HepG2 (cell line): Measurements from ENCODE around the gene USP28. TPM values are rescaled to one million over a fixed set of nuclear protein-coding genes. Genes with fewer than 3 reads are reported as not detected.

Experiments used
- ATF3 ChIP-seq: sonication (generic); formaldehyde crosslinking; IDR thresholded peaks from 2 replicates; pipeline ENCODE4 v1.4.0; 2020; ENCODE audit warnings: missing genetic modification reagents
- ATF4 ChIP-seq, 2 experiments: fragments of 450-650 bp in 1 of 2; sonication (generic) in 1 of 2; formaldehyde crosslinking; IDR thresholded peaks; 2 replicates each; pipeline versions ENCODE4 v1.5.0 to v1.8.0; 2020 to 2022; ENCODE audit warnings: mild to moderate bottlenecking in 1 of 2, missing genetic modification reagents in 1 of 2
- BORCS8-MEF2B ChIP-seq: sonication (generic); formaldehyde crosslinking; IDR thresholded peaks from 2 replicates; pipeline ENCODE4 v1.8.0; 2022; ENCODE audit warnings: mild to moderate bottlenecking, missing genetic modification reagents
- CBX5 ChIP-seq: sonication (generic); formaldehyde crosslinking; IDR thresholded peaks from 2 replicates; pipeline ENCODE4 v1.4.0; 2020; ENCODE audit warnings: missing genetic modification reagents, borderline replicate concordance
- EHMT2 ChIP-seq: fragments of 200-600 bp; sonication (generic); IDR thresholded peaks from 2 replicates; pipeline ENCODE4 v1.7.0; 2017; ENCODE audit warnings: antibody characterized with exemption, low read depth, low read length, borderline replicate concordance
- FOXC1 ChIP-seq: sonication (generic); formaldehyde crosslinking; IDR thresholded peaks from 2 replicates; pipeline ENCODE4 v1.8.0; 2022; ENCODE audit warnings: mild to moderate bottlenecking, missing genetic modification reagents, borderline replicate concordance
- FOXK1 ChIP-seq: sonication (generic); formaldehyde crosslinking; IDR thresholded peaks from 2 replicates; pipeline ENCODE4 v1.4.0; 2020; ENCODE audit warnings: low read depth, missing genetic modification reagents, borderline replicate concordance
- KDM4B ChIP-seq: sonication (generic); formaldehyde crosslinking; IDR thresholded peaks from 2 replicates; pipeline ENCODE4 v1.4.0; 2020; ENCODE audit warnings: missing genetic modification reagents
- PHB2 ChIP-seq: fragments of 450-650 bp; IDR thresholded peaks from 2 replicates; pipeline ENCODE4 v1.6.1; 2018; ENCODE audit not compliant: partially characterized antibody
- TCF12 ChIP-seq, 2 experiments: fragments of 450-650 bp in 1 of 2; sonication (generic) in 1 of 2; formaldehyde crosslinking in 1 of 2; IDR thresholded peaks; 2 replicates each; pipeline versions ENCODE4 v1.6.1 to v1.8.0; 2017 to 2022; ENCODE audit warnings: antibody characterized with exemption in 1 of 2, mild to moderate bottlenecking in 1 of 2, missing genetic modification reagents in 1 of 2, moderate library complexity in 1 of 2
- TRIM22 ChIP-seq: fragments of 450-650 bp; IDR thresholded peaks from 2 replicates; pipeline ENCODE4 v1.6.1; 2017
- ZBTB10 ChIP-seq: sonication (generic); formaldehyde crosslinking; IDR thresholded peaks from 2 replicates; pipeline ENCODE4 v1.4.0; 2020; ENCODE audit warnings: missing genetic modification reagents, borderline replicate concordance
- ZMAT3 ChIP-seq: sonication (generic); formaldehyde crosslinking; conservative IDR thresholded peaks from 2 replicates; pipeline ENCODE4 v1.7.0; 2021; ENCODE audit warnings: missing genetic modification reagents
- ZNF350 ChIP-seq: sonication (generic); formaldehyde crosslinking; IDR thresholded peaks from 2 replicates; pipeline ENCODE4 v1.4.0; 2020; ENCODE audit warnings: mild to moderate bottlenecking, low read depth, missing genetic modification reagents, borderline replicate concordance
- polyA plus RNA-seq, 8 experiments: library from polyadenylated mRNA; depleted of rRNA in 3 of 8; stranded (reverse) in 7 of 8; unstranded in 1 of 8; fragments of >200 nt; fragmentation: Illumina TruSeq in 4 of 8; extraction: Trizol in 4 of 8; gene quantifications; 2 replicates each; pipeline versions ENCODE4 v1.2.1 to v1.2.3, GENCODE V29; 2011 to 2016; ENCODE audit warnings: low read depth in 4 of 8, missing spikeins in 1 of 8, mixed read lengths in 1 of 8; ENCODE audit not compliant: insufficient read depth in 1 of 8
- total RNA-seq, 5 experiments: library from RNA; depleted of rRNA; stranded (reverse); fragments of >200 nt; fragmentation: Illumina TruSeq; extraction: Trizol; gene quantifications; 2 replicates each; pipeline ENCODE4 v1.2.3, GENCODE V29; 2016; ENCODE audit warnings: low read depth in 1 of 5
- TF ChIP-seq, protein P1 (sequence below): sonication (generic); formaldehyde crosslinking; IDR thresholded peaks from 2 replicates; pipeline ENCODE4 v1.4.0; 2020; ENCODE audit warnings: missing genetic modification reagents

The USP28 gene
- total and polyA plus RNA-seq, 2 of the 13 experiments (the other 11 are each of a cell fraction or from before 2014, with no cell fraction given), result 29.6 to 34.3 TPM

DNA sequence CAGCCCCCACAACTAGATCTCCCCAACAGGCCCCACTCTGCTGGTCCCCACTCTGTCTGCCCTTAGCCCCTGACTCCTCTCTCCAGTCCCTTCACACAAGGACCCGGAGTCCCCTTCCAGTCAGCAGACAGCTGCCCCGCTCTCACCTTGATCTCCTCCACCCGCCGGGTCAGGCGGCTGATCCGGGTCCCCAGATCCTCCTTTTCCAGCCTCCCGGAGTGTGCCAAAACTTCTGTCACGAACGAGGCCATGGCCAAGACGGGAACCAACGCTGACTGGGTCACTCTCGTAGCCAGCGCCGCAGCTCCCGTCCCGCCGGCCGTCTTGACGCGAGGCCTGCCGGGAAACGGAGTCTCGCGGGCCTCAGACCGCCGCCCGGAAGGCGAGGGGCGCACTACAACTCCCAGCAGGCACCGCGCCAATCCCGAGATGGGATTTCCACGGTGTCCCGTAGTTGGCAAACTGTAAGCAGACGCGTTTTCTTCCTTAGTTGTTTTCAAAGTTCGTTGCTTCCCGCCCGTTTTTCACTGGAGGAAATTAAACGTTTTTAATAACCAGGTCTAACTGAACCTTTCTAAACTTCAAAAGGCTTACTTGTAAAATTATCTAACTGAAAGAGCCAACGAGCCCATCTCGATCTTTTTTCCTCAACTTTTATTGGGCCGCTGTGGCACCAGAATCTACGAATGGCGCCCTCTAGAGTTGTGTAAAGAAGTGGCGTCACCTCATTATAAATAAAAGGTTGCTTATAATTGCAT lies 101.8 kb downstream of the USP28 start, which contains the start of gene ZW10 (continued):
- 0 out of 2 replicates have a peak, but pooled peaks have one; percentile 50 for TF ChIP-seq ZBTB10 (CRISPR knock-in tag)
- TF ChIP-seq PHB2, result no peak
- TF ChIP-seq FOXC1, result peak; percentile 80; the same call in 1 of the 2 replicates
- TF ChIP-seq KDM4B, result 0 out of 2 replicates have a peak, but pooled peaks have one; percentile 24
- TF ChIP-seq BORCS8-MEF2B (CRISPR knock-in tag), result peak; percentile 51; the same call in 1 of the 2 replicates
- TF ChIP-seq, protein P1, sequence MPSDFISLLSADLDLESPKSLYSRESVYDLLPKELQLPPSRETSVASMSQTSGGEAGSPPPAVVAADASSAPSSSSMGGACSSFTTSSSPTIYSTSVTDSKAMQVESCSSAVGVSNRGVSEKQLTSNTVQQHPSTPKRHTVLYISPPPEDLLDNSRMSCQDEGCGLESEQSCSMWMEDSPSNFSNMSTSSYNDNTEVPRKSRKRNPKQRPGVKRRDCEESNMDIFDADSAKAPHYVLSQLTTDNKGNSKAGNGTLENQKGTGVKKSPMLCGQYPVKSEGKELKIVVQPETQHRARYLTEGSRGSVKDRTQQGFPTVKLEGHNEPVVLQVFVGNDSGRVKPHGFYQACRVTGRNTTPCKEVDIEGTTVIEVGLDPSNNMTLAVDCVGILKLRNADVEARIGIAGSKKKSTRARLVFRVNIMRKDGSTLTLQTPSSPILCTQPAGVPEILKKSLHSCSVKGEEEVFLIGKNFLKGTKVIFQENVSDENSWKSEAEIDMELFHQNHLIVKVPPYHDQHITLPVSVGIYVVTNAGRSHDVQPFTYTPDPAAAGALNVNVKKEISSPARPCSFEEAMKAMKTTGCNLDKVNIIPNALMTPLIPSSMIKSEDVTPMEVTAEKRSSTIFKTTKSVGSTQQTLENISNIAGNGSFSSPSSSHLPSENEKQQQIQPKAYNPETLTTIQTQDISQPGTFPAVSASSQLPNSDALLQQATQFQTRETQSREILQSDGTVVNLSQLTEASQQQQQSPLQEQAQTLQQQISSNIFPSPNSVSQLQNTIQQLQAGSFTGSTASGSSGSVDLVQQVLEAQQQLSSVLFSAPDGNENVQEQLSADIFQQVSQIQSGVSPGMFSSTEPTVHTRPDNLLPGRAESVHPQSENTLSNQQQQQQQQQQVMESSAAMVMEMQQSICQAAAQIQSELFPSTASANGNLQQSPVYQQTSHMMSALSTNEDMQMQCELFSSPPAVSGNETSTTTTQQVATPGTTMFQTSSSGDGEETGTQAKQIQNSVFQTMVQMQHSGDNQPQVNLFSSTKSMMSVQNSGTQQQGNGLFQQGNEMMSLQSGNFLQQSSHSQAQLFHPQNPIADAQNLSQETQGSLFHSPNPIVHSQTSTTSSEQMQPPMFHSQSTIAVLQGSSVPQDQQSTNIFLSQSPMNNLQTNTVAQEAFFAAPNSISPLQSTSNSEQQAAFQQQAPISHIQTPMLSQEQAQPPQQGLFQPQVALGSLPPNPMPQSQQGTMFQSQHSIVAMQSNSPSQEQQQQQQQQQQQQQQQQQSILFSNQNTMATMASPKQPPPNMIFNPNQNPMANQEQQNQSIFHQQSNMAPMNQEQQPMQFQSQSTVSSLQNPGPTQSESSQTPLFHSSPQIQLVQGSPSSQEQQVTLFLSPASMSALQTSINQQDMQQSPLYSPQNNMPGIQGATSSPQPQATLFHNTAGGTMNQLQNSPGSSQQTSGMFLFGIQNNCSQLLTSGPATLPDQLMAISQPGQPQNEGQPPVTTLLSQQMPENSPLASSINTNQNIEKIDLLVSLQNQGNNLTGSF (CRISPR knock-in tag), result 0 out of 2 replicates have a peak, but pooled peaks have one; percentile 31
- TF ChIP-seq ZNF350, result peak; percentile 77; the same call in 1 of the 2 replicates
- TF ChIP-seq FOXK1 (CRISPR knock-in tag), result 0 out of 2 replicates have a peak, but pooled peaks have one; percentile 72
- TF ChIP-seq TRIM22, result no peak
- TF ChIP-seq ZMAT3, result no peak
- TF ChIP-seq EHMT2, result no peak; the same call in 1 of the 2 replicates
- TF ChIP-seq CBX5 (CRISPR knock-in tag), result 0 out of 2 replicates have a peak, but pooled peaks have one; percentile 21
- TF ChIP-seq ATF4 (CRISPR knock-in tag; IDR thresholded peaks at IDR 0.05), result no peak
- no peak for TF ChIP-seq TCF12 (IDR thresholded peaks at IDR 0.05)
- no peak for TF ChIP-seq TCF12 (CRISPR knock-in tag; IDR thresholded peaks at IDR 0.05)
- TF ChIP-seq ATF3 (CRISPR knock-in tag), result no peak
